CD8-positive, alpha-beta memory T cell (primary cell): ENCODE data around the gene DNAH7. TPM values are rescaled to one million over a fixed set of nuclear protein-coding genes. Genes with fewer than 3 reads are reported as not detected.

Experiments
- CTCF ChIA-PET: fragments of 350-600 bp; sonication (Branson Sonifier 250); formaldehyde crosslinking; loops from one replicate; lab custom pipeline; 2021; ENCODE audit warnings: antibody characterized with exemption; lab: Charles Lee
- POLR2A ChIA-PET: fragments of 350-600 bp; sonication (Branson Sonifier 250); formaldehyde crosslinking; loops from one replicate; lab custom pipeline; 2021; ENCODE audit warnings: antibody characterized with exemption; lab: Charles Lee
- DNase-seq, 5 donors: peaks; one replicate each; pipeline versions ENCODE4 v3.0.0 to v3.0.0-alpha.2; 2020 to 2022; ENCODE audit warnings: mixed read lengths in 1 of 5
- H3K27ac ChIP-seq: one replicate; pipeline ENCODE4 v1.7.0; 2013; ENCODE audit warnings: low read depth, mild to moderate bottlenecking, low read length, moderate library complexity
- H3K27me3 ChIP-seq: 2 replicates; pipeline ENCODE4 v1.7.0; 2013; ENCODE audit warnings: low read length, mild to moderate bottlenecking; ENCODE audit not compliant: insufficient read depth, poor library complexity, severe bottlenecking
- H3K36me3 ChIP-seq: 2 replicates; pipeline ENCODE4 v1.7.0; 2013; ENCODE audit warnings: mild to moderate bottlenecking, low read length, moderate library complexity; ENCODE audit not compliant: insufficient read depth
- H3K4me1 ChIP-seq: 2 replicates; pipeline ENCODE4 v1.7.0; 2013; ENCODE audit warnings: mild to moderate bottlenecking, low read length, moderate library complexity; ENCODE audit not compliant: insufficient read depth
- H3K4me3 ChIP-seq: 2 replicates; pipeline ENCODE4 v1.7.0; 2013; ENCODE audit warnings: mild to moderate bottlenecking, low read length
- H3K9me3 ChIP-seq: 2 replicates; pipeline ENCODE4 v1.7.0; 2013; ENCODE audit warnings: mild to moderate bottlenecking, low read length
- H3K27ac Mint-ChIP-seq, 8 donors: one replicate each; pipeline ENCODE4 v1.8.0; 2020 to 2021; ENCODE audit warnings: mixed read lengths in 8 of 8, mild to moderate bottlenecking in 6 of 8, inconsistent platforms in 3 of 8, moderate library complexity in 3 of 8
- H3K27me3 Mint-ChIP-seq, 2 donors: one replicate each; pipeline ENCODE4 v1.8.0; 2020 to 2021; ENCODE audit warnings: mixed read lengths in 2 of 2, mild to moderate bottlenecking in 1 of 2, moderate library complexity in 1 of 2
- H3K36me3 Mint-ChIP-seq, 3 donors: one replicate each; pipeline ENCODE4 v1.8.0; 2020 to 2021; ENCODE audit warnings: mixed read lengths in 3 of 3, inconsistent platforms in 1 of 3, mild to moderate bottlenecking in 1 of 3
- H3K4me1 Mint-ChIP-seq, 3 donors: one replicate each; pipeline ENCODE4 v1.8.0; 2020 to 2021; ENCODE audit warnings: mixed read lengths in 3 of 3, inconsistent platforms in 1 of 3, mild to moderate bottlenecking in 1 of 3
- H3K4me3 Mint-ChIP-seq, 7 donors: one replicate each; pipeline ENCODE4 v1.8.0; 2020 to 2021; ENCODE audit warnings: mixed read lengths in 7 of 7, mild to moderate bottlenecking in 6 of 7, moderate library complexity in 4 of 7, inconsistent platforms in 2 of 7
- H3K9me3 Mint-ChIP-seq, 5 donors: one replicate each; pipeline ENCODE4 v1.8.0; 2020 to 2022; ENCODE audit warnings: mixed read lengths in 5 of 5, mild to moderate bottlenecking in 3 of 5, moderate library complexity in 2 of 5, inconsistent platforms in 1 of 5
- polyA plus RNA-seq: library from polyadenylated mRNA; unstranded; fragments of 300-500 nt; fragmentation: Illumina TruSeq; gene quantifications from one replicate; pipeline ENCODE4 v1.2.3, GENCODE V29; 2021
- total RNA-seq, 2 experiments: library from RNA; stranded (reverse); gene quantifications; one replicate each; pipeline ENCODE4 v1.2.3, GENCODE V29; 2021

Gene DNAH7
- total and polyA plus RNA-seq, 3 experiments from 2014 or later: not detected

DNA sequence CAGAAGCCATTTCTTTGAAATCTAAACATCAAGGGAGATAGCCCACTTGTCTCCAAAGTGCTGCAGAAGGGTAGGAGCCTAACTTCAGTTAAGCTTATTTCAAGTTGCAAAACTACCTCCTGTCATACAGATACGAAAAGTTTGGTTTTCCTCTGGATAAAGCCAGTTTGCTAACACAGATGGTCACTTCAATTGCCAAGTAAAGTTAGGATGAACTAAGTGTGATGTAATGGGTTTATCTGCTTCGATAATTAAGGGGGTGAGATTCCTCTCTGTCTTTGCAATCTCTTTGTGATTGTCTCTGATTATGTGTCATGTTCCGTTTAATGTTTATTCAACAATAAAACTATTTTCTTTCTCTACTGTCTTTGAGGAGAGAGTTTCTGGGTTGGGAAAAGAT, 255.2 kb downstream of the DNAH7 start:
- no peak overlapping the region for H3K27ac Mint-ChIP-seq
- Histone ChIP-seq H3K27me3 (no peaks in the 10 kb centered on the region), H3K4me3 (no peak overlapping the region), H3K9me3 (no peaks in the 10 kb centered on the region), H3K4me1 (no peaks in the 10 kb centered on the region), H3K36me3 (no peaks in the 10 kb centered on the region), H3K27ac (no peak overlapping the region)
- peaks cover 7 to 25% of the 10 kb centered on the region in 2 donors for H3K27me3 Mint-ChIP-seq
- no peaks in the 10 kb centered on the region for H3K9me3 Mint-ChIP-seq
- H3K4me1 Mint-ChIP-seq: no peaks in the 10 kb centered on the region
- ChIA-PET CTCF (no interaction called here), POLR2A (no interaction called here)
- H3K36me3 Mint-ChIP-seq: no peaks in the 10 kb centered on the region
- no peak overlapping the region for H3K4me3 Mint-ChIP-seq
- no peak for DNase-seq

DNA sequence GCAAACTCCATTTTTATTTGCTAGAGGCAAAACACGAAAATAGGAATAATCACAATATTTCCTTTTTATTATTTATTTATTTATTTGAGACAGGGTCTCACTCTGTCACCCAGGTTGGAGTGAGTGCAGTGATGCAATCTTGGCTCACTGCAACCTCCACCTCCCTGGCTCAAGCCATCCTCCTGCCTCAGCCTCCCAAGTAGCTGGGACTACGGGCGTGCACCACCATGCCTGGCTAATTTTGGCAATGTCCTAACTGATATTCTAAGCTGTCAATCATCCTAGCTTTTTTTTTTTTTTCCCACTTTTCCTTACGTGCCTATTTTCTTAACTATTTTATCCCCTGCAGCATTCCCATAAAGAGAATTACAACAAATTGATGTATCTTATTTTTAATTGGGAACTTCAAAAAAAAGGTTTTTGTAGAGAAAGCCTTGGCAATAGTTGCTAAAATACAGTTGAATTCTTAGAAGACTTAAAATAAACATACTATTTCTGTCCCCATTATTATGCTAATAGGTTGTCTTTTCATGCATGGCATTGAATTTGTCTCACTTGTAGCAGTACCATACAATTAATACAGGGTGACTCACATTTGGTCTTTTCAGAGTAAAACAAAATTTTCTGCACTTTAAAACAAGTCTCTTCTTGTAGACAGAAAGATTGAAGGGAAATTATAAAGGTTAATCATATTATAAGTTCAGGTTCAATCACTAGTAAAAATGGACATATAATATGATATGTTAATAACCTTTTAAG, 258.1 kb downstream of the DNAH7 start:
- Histone ChIP-seq H3K4me1 (no peaks in the 10 kb centered on the region), H3K27me3 (no peaks in the 10 kb centered on the region), H3K27ac (no peak overlapping the region), H3K4me3 (no peak overlapping the region), H3K9me3 (no peaks in the 10 kb centered on the region), H3K36me3 (no peaks in the 10 kb centered on the region)
- ChIA-PET CTCF (no interaction called here), POLR2A (no interaction called here)
- Mint-ChIP-seq H3K4me3 (no peak overlapping the region), H3K27ac (no peak overlapping the region), H3K27me3 (peaks cover 9 to 26% of the 10 kb centered on the region in 2 donors), H3K9me3 (no peaks in the 10 kb centered on the region), H3K36me3 (no peaks in the 10 kb centered on the region), H3K4me1 (no peaks in the 10 kb centered on the region)
- no peak for DNase-seq

DNA sequence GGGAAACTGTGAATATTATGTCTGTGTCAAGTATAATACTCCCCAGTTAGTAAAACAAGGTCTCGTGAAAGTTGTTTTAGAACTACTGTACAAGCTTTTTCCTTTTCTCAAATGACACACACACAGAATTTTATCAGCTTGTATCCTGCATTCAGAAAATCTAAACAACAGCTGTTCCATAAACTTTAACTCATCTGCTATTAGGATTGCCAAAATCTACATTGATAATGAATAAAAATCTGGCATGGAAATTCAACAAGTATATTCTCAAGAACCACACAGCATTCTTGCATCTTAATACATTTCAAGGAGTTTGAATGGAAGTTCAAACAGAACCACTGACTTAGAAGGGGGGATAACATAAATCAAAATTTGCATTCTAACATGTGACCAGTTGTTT, 260.4 kb downstream of the DNAH7 start:
- Histone ChIP-seq H3K27me3 (no peaks in the 10 kb centered on the region), H3K27ac (no peak overlapping the region), H3K4me3 (no peak overlapping the region), H3K9me3 (no peaks in the 10 kb centered on the region), H3K36me3 (no peaks in the 10 kb centered on the region), H3K4me1 (no peaks in the 10 kb centered on the region)
- no peak overlapping the region for H3K27ac Mint-ChIP-seq
- no peaks in the 10 kb centered on the region for H3K4me1 Mint-ChIP-seq
- no peak overlapping the region for H3K4me3 Mint-ChIP-seq
- CTCF ChIA-PET: no interaction called here
- no peaks in the 10 kb centered on the region for H3K9me3 Mint-ChIP-seq
- H3K36me3 Mint-ChIP-seq: no peaks in the 10 kb centered on the region
- POLR2A ChIA-PET: no interaction called here
- peaks cover 9 to 26% of the 10 kb centered on the region in 2 donors for H3K27me3 Mint-ChIP-seq
- no peak for DNase-seq

DNA sequence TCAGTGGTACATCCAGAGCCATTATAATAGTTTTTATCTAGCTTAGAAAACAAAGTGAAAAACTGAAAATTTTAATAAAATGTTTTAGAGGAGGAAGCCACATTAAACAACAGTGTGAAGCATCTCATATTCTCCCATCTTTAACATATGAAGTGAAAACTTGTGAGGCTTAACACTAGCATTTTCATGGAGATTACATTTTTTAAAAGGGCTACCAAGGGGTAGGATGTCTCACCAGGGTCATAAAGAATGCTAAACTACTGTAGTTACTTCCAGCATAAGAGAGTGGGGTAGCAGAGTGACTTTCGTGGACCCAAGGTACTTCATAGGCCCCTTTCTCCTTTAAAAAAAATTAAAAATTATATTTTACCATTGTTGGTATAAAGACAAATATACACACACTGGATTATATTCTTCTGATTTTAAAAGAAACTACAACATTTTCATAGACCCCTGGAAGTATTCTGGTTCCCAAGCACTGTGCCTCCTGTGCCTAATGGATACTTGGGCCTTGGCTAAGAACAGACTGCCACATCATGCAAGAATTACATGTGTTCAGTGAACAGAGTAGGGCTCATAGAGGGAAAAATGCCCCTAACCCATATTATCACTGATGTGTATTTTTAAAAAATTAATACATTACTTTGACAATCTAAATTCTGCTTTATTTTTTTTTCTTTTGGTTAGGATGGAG, 263.2 kb downstream of the DNAH7 start:
- DNase-seq: no peak
- Mint-ChIP-seq H3K27me3 (peaks cover 3 to 11% of the 10 kb centered on the region in 2 donors), H3K4me3 (no peak overlapping the region), H3K27ac (no peak overlapping the region), H3K36me3 (peaks cover 0 to 3% (median 0%) of the 10 kb centered on the region in 3 donors), H3K9me3 (no peaks in the 10 kb centered on the region), H3K4me1 (no peaks in the 10 kb centered on the region)
- H3K27ac ChIP-seq: no peak overlapping the region
- no peaks in the 10 kb centered on the region for H3K36me3 ChIP-seq
- POLR2A ChIA-PET: no interaction called here
- H3K4me1 ChIP-seq: no peaks in the 10 kb centered on the region
- CTCF ChIA-PET: no interaction called here
- no peak overlapping the region for H3K4me3 ChIP-seq
- no peaks in the 10 kb centered on the region for H3K27me3 ChIP-seq
- H3K9me3 ChIP-seq: no peaks in the 10 kb centered on the region

DNA sequence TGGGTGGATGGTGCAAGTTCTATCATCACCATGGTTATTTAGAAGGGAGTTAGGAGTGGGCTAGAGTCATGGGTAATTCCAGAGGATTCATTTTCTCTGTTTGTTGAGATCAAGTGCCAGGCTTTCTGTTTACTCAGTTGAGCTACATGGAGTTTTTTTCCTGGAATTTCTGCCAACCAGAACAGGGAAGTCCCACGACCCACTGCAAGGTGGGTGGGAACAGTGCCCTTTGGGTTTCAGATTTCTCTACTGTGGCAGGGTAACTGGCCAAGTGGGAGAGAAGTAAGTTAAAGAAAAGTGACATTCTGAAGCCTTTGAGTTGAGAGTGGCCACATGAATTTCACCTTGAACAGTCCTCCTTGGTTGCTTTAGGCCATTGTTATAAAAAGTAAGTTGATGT, 272.8 kb downstream of the DNAH7 start:
- H3K36me3 ChIP-seq: no peaks in the 10 kb centered on the region
- H3K27me3 ChIP-seq: no peaks in the 10 kb centered on the region
- H3K36me3 Mint-ChIP-seq: peaks cover 0 to 2% (median 0%) of the 10 kb centered on the region in 3 donors
- H3K4me1 ChIP-seq: no peaks in the 10 kb centered on the region
- H3K27ac Mint-ChIP-seq: no peak overlapping the region
- ChIA-PET CTCF (no interaction called here), POLR2A (no interaction called here)
- no peaks in the 10 kb centered on the region for H3K27me3 Mint-ChIP-seq
- no peaks in the 10 kb centered on the region for H3K4me1 Mint-ChIP-seq
- H3K9me3 Mint-ChIP-seq: peaks cover 0 to 2% (median 2%) of the 10 kb centered on the region in 5 donors
- no peaks in the 10 kb centered on the region for H3K9me3 ChIP-seq
- no peak for DNase-seq
- H3K4me3 ChIP-seq: no peak overlapping the region
- no peak overlapping the region for H3K27ac ChIP-seq
- no peak overlapping the region for H3K4me3 Mint-ChIP-seq

DNA sequence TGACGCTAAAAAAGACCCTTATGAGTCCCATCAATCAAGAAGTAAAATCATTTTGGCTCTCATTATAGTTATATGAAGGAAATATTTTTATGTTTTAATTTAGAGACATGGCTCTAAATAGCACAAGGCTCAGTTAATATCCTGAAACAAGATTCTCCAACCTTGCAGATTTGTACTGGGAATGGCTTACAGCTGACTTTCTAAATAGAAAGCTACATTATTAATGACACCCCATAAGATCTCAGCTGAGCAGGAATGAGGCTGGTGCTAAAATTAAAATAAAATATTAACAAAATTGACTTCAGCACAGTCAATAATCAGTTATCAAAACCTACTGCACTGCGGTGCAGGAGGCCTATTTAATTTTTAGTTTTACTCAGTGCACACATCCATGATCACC, 274.8 kb downstream of the DNAH7 start:
- ChIA-PET POLR2A (no interaction called here), CTCF (no interaction called here)
- H3K9me3 Mint-ChIP-seq: peaks cover 3 to 12% (median 5%) of the 10 kb centered on the region in 5 donors
- H3K4me1 ChIP-seq: no peaks in the 10 kb centered on the region
- H3K9me3 ChIP-seq: no peaks in the 10 kb centered on the region
- no peak overlapping the region for H3K27ac Mint-ChIP-seq
- no peaks in the 10 kb centered on the region for H3K27me3 Mint-ChIP-seq
- no peaks in the 10 kb centered on the region for H3K27me3 ChIP-seq
- H3K27ac ChIP-seq: no peak overlapping the region
- no peaks in the 10 kb centered on the region for H3K4me1 Mint-ChIP-seq
- no peak overlapping the region for H3K4me3 Mint-ChIP-seq
- no peak overlapping the region for H3K4me3 ChIP-seq
- DNase-seq: no peak
- H3K36me3 ChIP-seq: no peaks in the 10 kb centered on the region
- no peaks in the 10 kb centered on the region for H3K36me3 Mint-ChIP-seq

DNA sequence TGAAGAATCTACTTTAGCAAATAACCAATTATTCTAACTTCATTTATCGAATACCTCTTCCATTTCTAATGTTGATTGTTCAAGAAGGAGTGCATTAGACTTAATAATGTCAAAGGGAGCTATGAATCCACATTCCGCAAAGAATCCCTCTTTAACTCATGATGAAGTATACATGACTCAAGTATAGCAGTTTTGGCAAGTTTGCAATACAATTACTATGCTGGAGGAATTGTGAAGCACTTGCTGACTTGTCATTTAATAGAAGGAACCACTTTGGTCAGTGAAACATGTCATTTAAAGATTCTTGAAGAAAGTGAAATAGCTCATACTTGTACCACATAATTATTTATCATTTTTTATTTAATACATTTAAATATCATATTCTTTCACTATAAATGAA, 286.5 kb downstream of the DNAH7 start:
- H3K27ac Mint-ChIP-seq: no peak overlapping the region
- no peak overlapping the region for H3K4me3 Mint-ChIP-seq
- no peak overlapping the region for H3K4me3 ChIP-seq
- DNase-seq: no peak
- no peaks in the 10 kb centered on the region for H3K36me3 ChIP-seq
- no peaks in the 10 kb centered on the region for H3K27me3 ChIP-seq
- CTCF ChIA-PET: no interaction called here
- H3K9me3 ChIP-seq: no peaks in the 10 kb centered on the region
- no peaks in the 10 kb centered on the region for H3K4me1 ChIP-seq
- no peak overlapping the region for H3K27ac ChIP-seq
- no peaks in the 10 kb centered on the region for H3K4me1 Mint-ChIP-seq
- no peaks in the 10 kb centered on the region for H3K9me3 Mint-ChIP-seq
- H3K27me3 Mint-ChIP-seq: peaks cover 1 to 10% of the 10 kb centered on the region in 2 donors
- POLR2A ChIA-PET: no interaction called here
- no peaks in the 10 kb centered on the region for H3K36me3 Mint-ChIP-seq

DNA sequence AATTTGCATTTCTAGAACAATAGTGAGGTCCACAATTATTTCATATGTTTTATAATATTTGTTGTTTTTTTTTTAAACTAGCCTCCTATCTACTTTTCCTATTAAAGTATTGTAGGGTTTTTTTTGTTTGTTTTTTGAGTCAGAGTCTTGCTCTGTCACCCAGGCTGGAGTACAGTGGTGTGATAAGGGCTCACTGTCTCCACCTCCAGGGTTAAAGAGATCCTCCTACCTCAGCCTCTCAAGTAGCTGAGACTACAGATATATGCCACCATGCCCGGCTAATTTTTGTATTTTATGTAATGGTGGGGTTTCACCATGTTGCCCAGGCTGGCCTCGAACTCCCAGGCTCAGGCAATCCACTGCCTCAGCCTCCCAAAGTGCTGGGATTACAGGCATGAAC, 289.1 kb downstream of the DNAH7 start:
- Histone ChIP-seq H3K4me1 (no peaks in the 10 kb centered on the region), H3K4me3 (no peak overlapping the region), H3K36me3 (no peaks in the 10 kb centered on the region), H3K9me3 (no peaks in the 10 kb centered on the region), H3K27me3 (no peaks in the 10 kb centered on the region), H3K27ac (no peak overlapping the region)
- Mint-ChIP-seq H3K4me1 (no peaks in the 10 kb centered on the region), H3K9me3 (no peaks in the 10 kb centered on the region), H3K27me3 (peaks cover 1 to 5% of the 10 kb centered on the region in 2 donors), H3K36me3 (no peaks in the 10 kb centered on the region), H3K27ac (no peak overlapping the region), H3K4me3 (no peak overlapping the region)
- ChIA-PET CTCF (no interaction called here), POLR2A (no interaction called here)
- DNase-seq: no peak
